Breast epithelium (tissue), 4 donors: ENCODE measurements around the gene NACAD. TPM values are rescaled to one million over a fixed set of nuclear protein-coding genes. Genes with fewer than 3 reads are reported as not detected.

ENCODE experiments used
- DNase-seq, 2 donors: peaks; one replicate each; pipeline ENCODE4 v3.0.0-alpha.2; 2019; ENCODE audit warnings: low spot score in 2 of 2
- H3K27ac ChIP-seq, 2 donors: fragments of 200-600 bp; sonication (generic) in 1 of 2; one replicate each; pipeline ENCODE4 v1.5.1; 2016 to 2019; ENCODE audit warnings: mild to moderate bottlenecking in 1 of 2
- H3K27me3 ChIP-seq, 2 donors: fragments of 200-600 bp; sonication (generic) in 1 of 2; one replicate each; pipeline versions ENCODE4 v1.5.1 to v1.6.0; 2017 to 2019; ENCODE audit warnings: control low read depth in 1 of 2, mild to moderate bottlenecking in 1 of 2
- H3K36me3 ChIP-seq: fragments of 200-600 bp; one replicate; pipeline ENCODE4 v1.5.1; 2019
- H3K4me1 ChIP-seq, 2 donors: fragments of 200-600 bp; sonication (generic); one replicate each; pipeline ENCODE4 v1.5.1; 2016 to 2019; ENCODE audit warnings: control low read depth in 1 of 2
- H3K4me3 ChIP-seq, 3 donors: fragments of 200-600 bp; sonication (generic); 1 replicate in 2 of 3; 2 replicates in 1 of 3; pipeline ENCODE4 v1.5.1; 2016 to 2019; ENCODE audit warnings: mild to moderate bottlenecking in 3 of 3, moderate library complexity in 2 of 3
- H3K9me3 ChIP-seq, 2 donors: fragments of 200-600 bp; sonication (generic) in 1 of 2; one replicate each; pipeline ENCODE4 v1.5.1; 2016 to 2019; ENCODE audit warnings: control low read depth in 1 of 2
- CTCF ChIP-seq, 3 donors: fragments of 450-650 bp; IDR thresholded peaks; one replicate each; pipeline ENCODE4 v1.5.1; 2016 to 2017; ENCODE audit warnings: antibody characterized with exemption in 3 of 3, mild to moderate bottlenecking in 3 of 3, moderate library complexity in 3 of 3
- POLR2A ChIP-seq: fragments of 450-650 bp; IDR thresholded peaks from one replicate; pipeline ENCODE4 v1.6.1; 2016; ENCODE audit warnings: antibody characterized with exemption, mild to moderate bottlenecking, moderate library complexity
- POLR2AphosphoS5 ChIP-seq, 3 donors: sonication (generic); formaldehyde crosslinking; IDR thresholded peaks; one replicate each; pipeline ENCODE4 v1.6.1; 2017; ENCODE audit warnings: antibody characterized with exemption in 3 of 3
- intact Hi-C: fragments of 100-400 bp; cut with DNase I; formaldehyde crosslinking; loops from one replicate; pipeline ENCODE4 v1.15.1; 2023; ENCODE audit warnings: low total_unique reads
- total RNA-seq, 3 donors: library from RNA; depleted of rRNA; stranded (reverse); fragments of >200 nt; gene quantifications; one replicate each; pipeline ENCODE4 v1.1.0, GENCODE V29; 2016

Gene NACAD
- total RNA-seq, 3 donors from 2014 or later: 1.2 to 7.5 (median 3.2) TPM

GRCh38 chr7:45085619-45086200 is 3.1 kb downstream of the NACAD start:
- no peak for DNase-seq
- H3K9me3 ChIP-seq: no peaks in the 10 kb centered on the region
- TF ChIP-seq POLR2A: no peak
- TF ChIP-seq CTCF (IDR thresholded peaks at IDR 0.05): no peak
- no peak for TF ChIP-seq POLR2AphosphoS5 (IDR thresholded peaks at IDR 0.05)
- no peak overlapping the region for H3K27ac ChIP-seq
- no peaks in the 10 kb centered on the region for H3K4me1 ChIP-seq
- H3K36me3 ChIP-seq: no peaks in the 10 kb centered on the region
- no peak overlapping the region for H3K4me3 ChIP-seq
- no peaks in the 10 kb centered on the region for H3K27me3 ChIP-seq
- intact Hi-C loops: loop anchor here (10.0 kb wide), 1 partner anchor 1769 kb away; no protein-coding TSS in a partner anchor

GRCh38 chr7:45084901-45085618 is 3.7 kb downstream of the NACAD start:
- no peaks in the 10 kb centered on the region for H3K27me3 ChIP-seq
- no peaks in the 10 kb centered on the region for H3K4me1 ChIP-seq
- no peaks in the 10 kb centered on the region for H3K9me3 ChIP-seq
- intact Hi-C loops: loop anchor here (10.0 kb wide), 1 partner anchor 1770 kb away; no protein-coding TSS in a partner anchor
- no peaks in the 10 kb centered on the region for H3K36me3 ChIP-seq
- no peak overlapping the region for H3K27ac ChIP-seq
- no peak overlapping the region for H3K4me3 ChIP-seq
- TF ChIP-seq CTCF (IDR thresholded peaks at IDR 0.05) (no peak), POLR2A (no peak), POLR2AphosphoS5 (IDR thresholded peaks at IDR 0.05) (no peak)
- no peak for DNase-seq

GRCh38 chr7:45084336-45084735 is 4.4 kb downstream of the NACAD start:
- Histone ChIP-seq H3K27ac (no peak overlapping the region), H3K4me3 (no peak overlapping the region), H3K36me3 (no peaks in the 10 kb centered on the region), H3K27me3 (no peaks in the 10 kb centered on the region), H3K9me3 (no peaks in the 10 kb centered on the region), H3K4me1 (no peaks in the 10 kb centered on the region)
- DNase-seq: no peak
- intact Hi-C loops: loop anchor here (10.0 kb wide), 1 partner anchor 1770 kb away; no protein-coding TSS in a partner anchor
- TF ChIP-seq CTCF (IDR thresholded peaks at IDR 0.05) (no peak), POLR2A (no peak), POLR2AphosphoS5 (IDR thresholded peaks at IDR 0.05) (no peak)

- no peaks in the 10 kb centered on the region for H3K9me3 ChIP-seq
- intact Hi-C loops: loop anchor here (10.0 kb wide), 1 partner anchor 1772 kb away; no protein-coding TSS in a partner anchor
- peak in 1 of 2 donors; percentile 48 for DNase-seq
- no peak overlapping the region for H3K4me3 ChIP-seq
- TF ChIP-seq POLR2AphosphoS5 (IDR thresholded peaks at IDR 0.05): no peak
- TF ChIP-seq POLR2A: no peak
- TF ChIP-seq CTCF (IDR thresholded peaks at IDR 0.05): no peak
- H3K36me3 ChIP-seq: no peaks in the 10 kb centered on the region
- H3K4me1 ChIP-seq: no peaks in the 10 kb centered on the region
- H3K27ac ChIP-seq: no peak overlapping the region
- H3K27me3 ChIP-seq: no peaks in the 10 kb centered on the region
Observed at GRCh38 chr7:45082831-45083331, 5.9 kb downstream of the NACAD start.
